GM12878 (cell line): ENCODE data around the gene PROC.

Source experiments
- POLR2A ChIP-seq: IDR thresholded peaks from 2 replicates; pipeline ENCODE4 v1.6.1; 2011; ENCODE audit warnings: low read depth, mild to moderate bottlenecking, low read length
- RFX5 ChIP-seq: IDR thresholded peaks from 2 replicates; pipeline ENCODE4 v1.6.1; 2011; ENCODE audit warnings: low read depth, low read length, improper control_type of control experiment
- SMC3 ChIP-seq: IDR thresholded peaks from 2 replicates; pipeline ENCODE4 v1.6.1; 2011; ENCODE audit warnings: low read length, improper control_type of control experiment, borderline replicate concordance
- TF ChIP-seq, protein P1 (sequence below): fragments of 450-650 bp; IDR thresholded peaks from 2 replicates; pipeline ENCODE4 v1.6.1; 2014; ENCODE audit warnings: mild to moderate bottlenecking

DNA sequence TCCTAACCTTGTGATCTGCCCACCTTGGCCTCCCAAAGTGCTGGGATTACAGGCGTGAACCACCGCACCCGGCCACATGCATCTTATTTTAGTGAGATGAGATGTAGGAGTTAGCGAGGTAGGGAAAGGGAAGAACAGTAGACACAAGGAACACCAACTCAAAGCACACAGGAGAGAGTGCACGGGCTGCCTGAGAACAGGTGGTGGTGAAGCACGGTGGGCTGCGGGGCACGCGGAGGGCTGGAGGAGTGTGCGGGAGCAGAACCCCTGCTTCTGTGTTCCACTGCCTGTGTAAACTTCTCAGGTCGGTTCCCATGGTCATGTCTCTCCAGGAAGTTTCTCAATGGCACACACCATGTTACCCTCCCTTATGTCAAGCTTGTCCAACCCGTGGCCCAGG is 38.7 kb downstream of the PROC start:
- no peak for TF ChIP-seq SMC3
- TF ChIP-seq RFX5 = no peak
- TF ChIP-seq, protein P1, sequence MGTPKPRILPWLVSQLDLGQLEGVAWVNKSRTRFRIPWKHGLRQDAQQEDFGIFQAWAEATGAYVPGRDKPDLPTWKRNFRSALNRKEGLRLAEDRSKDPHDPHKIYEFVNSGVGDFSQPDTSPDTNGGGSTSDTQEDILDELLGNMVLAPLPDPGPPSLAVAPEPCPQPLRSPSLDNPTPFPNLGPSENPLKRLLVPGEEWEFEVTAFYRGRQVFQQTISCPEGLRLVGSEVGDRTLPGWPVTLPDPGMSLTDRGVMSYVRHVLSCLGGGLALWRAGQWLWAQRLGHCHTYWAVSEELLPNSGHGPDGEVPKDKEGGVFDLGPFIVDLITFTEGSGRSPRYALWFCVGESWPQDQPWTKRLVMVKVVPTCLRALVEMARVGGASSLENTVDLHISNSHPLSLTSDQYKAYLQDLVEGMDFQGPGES = no peak
- no peak for TF ChIP-seq POLR2A
